Kidney epithelial cell (primary cell): ENCODE results near the gene POU2F1. TPM values are rescaled to one million over a fixed set of nuclear protein-coding genes. Genes with fewer than 3 reads are reported as not detected.

Experiments
- DNase-seq: peaks from one replicate; pipeline ENCODE4 v3.0.0-alpha.2; 2010; ENCODE audit warnings: low read depth
- H3K27me3 ChIP-seq: 2 replicates; pipeline ENCODE4 v1.6.0; 2011; ENCODE audit warnings: low read length; ENCODE audit not compliant: control insufficient read depth, insufficient read depth
- H3K36me3 ChIP-seq: 2 replicates; pipeline ENCODE4 v1.5.1; 2011; ENCODE audit warnings: low read length; ENCODE audit not compliant: control insufficient read depth, insufficient read depth
- H3K4me3 ChIP-seq: 2 replicates; pipeline ENCODE4 v1.5.1; 2011; ENCODE audit warnings: low read depth, mild to moderate bottlenecking, control low read depth, low read length
- total RNA-seq: library from RNA; depleted of rRNA; stranded (reverse); fragments of >200 nt; gene quantifications from 2 replicates; pipeline ENCODE4 v1.2.3, GENCODE V29; 2015
- TF ChIP-seq, protein P1 (sequence below): IDR thresholded peaks from 2 replicates; pipeline ENCODE4 v1.5.1; 2011; ENCODE audit warnings: mild to moderate bottlenecking, moderate library complexity, low read length, control low read depth, inconsistent platforms; ENCODE audit not compliant: insufficient read depth, poor library complexity, severe bottlenecking

POU2F1 gene
- total RNA-seq, 1 donor from 2014 or later: 8.4 TPM

GRCh38 chr1:167304165-167304564, 83.5 kb downstream of the POU2F1 start:
- Histone ChIP-seq H3K27me3 (no peaks in the 10 kb centered on the region), H3K36me3 (no peaks in the 10 kb centered on the region), H3K4me3 (no peak overlapping the region)
- TF ChIP-seq, protein P1, sequence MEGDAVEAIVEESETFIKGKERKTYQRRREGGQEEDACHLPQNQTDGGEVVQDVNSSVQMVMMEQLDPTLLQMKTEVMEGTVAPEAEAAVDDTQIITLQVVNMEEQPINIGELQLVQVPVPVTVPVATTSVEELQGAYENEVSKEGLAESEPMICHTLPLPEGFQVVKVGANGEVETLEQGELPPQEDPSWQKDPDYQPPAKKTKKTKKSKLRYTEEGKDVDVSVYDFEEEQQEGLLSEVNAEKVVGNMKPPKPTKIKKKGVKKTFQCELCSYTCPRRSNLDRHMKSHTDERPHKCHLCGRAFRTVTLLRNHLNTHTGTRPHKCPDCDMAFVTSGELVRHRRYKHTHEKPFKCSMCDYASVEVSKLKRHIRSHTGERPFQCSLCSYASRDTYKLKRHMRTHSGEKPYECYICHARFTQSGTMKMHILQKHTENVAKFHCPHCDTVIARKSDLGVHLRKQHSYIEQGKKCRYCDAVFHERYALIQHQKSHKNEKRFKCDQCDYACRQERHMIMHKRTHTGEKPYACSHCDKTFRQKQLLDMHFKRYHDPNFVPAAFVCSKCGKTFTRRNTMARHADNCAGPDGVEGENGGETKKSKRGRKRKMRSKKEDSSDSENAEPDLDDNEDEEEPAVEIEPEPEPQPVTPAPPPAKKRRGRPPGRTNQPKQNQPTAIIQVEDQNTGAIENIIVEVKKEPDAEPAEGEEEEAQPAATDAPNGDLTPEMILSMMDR: no peak
- DNase-seq: no peak

DNA sequence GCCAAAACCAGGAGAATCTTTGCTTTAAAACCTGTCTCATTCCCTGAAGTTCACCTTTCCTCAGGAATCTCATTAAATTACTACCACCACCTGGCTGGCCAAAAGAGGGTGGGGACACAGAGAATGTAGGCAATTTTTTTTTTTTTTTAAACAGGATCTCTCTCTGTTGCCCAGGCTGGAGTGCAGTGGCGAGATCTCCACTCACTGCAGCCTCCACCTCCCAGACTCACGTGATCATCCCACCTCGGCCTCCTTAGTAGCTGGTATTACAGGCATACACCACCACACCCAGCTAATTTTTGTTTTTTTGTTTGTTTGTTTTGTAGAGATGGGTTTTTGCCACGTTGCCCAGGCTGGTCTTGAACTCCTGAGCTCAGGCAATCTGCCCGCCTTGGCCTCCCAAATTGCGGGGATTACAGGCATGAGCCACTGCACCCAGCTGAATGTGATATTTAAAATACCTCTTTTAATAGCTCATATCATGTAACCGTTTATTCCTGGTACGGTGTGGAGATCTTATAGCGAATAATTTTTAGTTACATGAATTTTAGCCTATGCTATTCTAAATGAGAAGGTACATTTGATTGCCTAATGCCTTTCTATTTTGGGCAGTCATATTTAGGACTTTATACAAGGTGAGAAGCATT, 84.5 kb downstream of the POU2F1 start:
- TF ChIP-seq, protein P1: no peak
- H3K4me3 ChIP-seq: no peak overlapping the region
- no peak for DNase-seq
- H3K27me3 ChIP-seq: no peaks in the 10 kb centered on the region
- no peaks in the 10 kb centered on the region for H3K36me3 ChIP-seq

GRCh38 chr1:167305706-167306277, 85.1 kb downstream of the POU2F1 start:
- Histone ChIP-seq H3K27me3 (no peaks in the 10 kb centered on the region), H3K4me3 (no peak overlapping the region), H3K36me3 (no peaks in the 10 kb centered on the region)
- TF ChIP-seq, protein P1: no peak
- no peak for DNase-seq

- DNase-seq: no peak
- Histone ChIP-seq H3K27me3 (no peaks in the 10 kb centered on the region), H3K36me3 (no peaks in the 10 kb centered on the region), H3K4me3 (no peak overlapping the region)
- TF ChIP-seq, protein P1: no peak
These were observed 90.0 kb downstream of the POU2F1 start for GRCh38 chr1:167310732-167311131.

- TF ChIP-seq, protein P1: no peak
- DNase-seq: no peak
- H3K27me3 ChIP-seq: no peaks in the 10 kb centered on the region
These were observed 92.2 kb downstream of the POU2F1 start for GRCh38 chr1:167312871-167313270.

GRCh38 chr1:167314671-167315070, 94.0 kb downstream of the POU2F1 start:
- TF ChIP-seq, protein P1: no peak
- no peak for DNase-seq
- no peaks in the 10 kb centered on the region for H3K27me3 ChIP-seq
- no peaks in the 10 kb centered on the region for H3K36me3 ChIP-seq
- no peak overlapping the region for H3K4me3 ChIP-seq

More at GRCh38 chr1:167312871-167313270, 92.2 kb downstream of the POU2F1 start:
- no peak overlapping the region for H3K4me3 ChIP-seq
- no peaks in the 10 kb centered on the region for H3K36me3 ChIP-seq
